GM19025 (cell line): ENCODE results near the gene KAT2B.
"Not testable (repeated sequence)": the region's sequence is repeated elsewhere in the genome, so short reads cannot be mapped to it uniquely, and the experiment has no call there.

Source experiments
- ATAC-seq: cut with Tn5 transposase; IDR thresholded peaks from one replicate; pipeline ENCODE4 v1.9.1; 2021; ENCODE audit warnings: mild to moderate bottlenecking, low read depth, moderate library complexity; ENCODE audit not compliant: unreplicated experiment

KAT2B gene

DNA sequence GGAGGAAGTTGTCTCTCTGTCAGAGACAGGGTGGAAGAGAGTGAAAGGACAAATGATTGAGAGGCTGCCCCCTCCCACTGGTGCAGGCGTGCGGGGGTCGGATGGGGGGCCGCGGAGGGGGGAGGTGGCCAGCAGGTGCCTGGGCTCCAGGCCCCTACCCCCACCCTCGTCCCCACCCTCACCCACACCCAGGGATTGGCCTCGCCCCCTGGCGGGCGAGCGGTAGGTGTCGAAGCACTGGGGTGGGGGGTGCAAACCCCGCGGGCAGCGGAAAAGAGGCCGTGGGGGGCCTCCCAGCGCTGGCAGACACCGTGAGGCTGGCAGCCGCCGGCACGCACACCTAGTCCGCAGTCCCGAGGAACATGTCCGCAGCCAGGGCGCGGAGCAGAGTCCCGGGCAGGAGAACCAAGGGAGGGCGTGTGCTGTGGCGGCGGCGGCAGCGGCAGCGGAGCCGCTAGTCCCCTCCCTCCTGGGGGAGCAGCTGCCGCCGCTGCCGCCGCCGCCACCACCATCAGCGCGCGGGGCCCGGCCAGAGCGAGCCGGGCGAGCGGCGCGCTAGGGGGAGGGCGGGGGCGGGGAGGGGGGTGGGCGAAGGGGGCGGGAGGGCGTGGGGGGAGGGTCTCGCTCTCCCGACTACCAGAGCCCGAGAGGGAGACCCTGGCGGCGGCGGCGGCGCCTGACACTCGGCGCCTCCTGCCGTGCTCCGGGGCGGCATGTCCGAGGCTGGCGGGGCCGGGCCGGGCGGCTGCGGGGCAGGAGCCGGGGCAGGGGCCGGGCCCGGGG lies at the start of gene KAT2B:
KAT2B (plus strand) TSS at position 682 of the 783 bp plus-strand sequence; CDS start at position 714, 32 bp downstream.
- ATAC-seq = peak; percentile 59

DNA sequence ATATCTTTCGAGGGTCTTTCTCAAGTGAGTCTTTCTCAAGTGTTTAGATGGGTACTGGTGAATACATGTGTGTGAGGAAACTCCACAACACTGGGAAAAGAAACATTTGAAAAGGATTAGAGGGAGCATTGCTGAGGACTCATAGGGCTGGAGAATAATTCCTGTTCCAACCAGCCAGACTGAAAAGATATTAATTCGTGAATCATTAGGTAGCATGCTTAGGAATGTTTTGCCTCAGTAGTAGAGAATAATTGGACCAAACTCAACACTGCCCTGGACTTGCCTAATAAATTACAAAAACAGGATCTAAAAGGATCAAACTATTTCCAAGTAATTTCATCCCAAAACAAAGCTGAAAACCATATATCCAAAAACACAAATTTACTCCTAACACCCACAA lies 45.5 kb upstream of the KAT2B start:
- ATAC-seq = no peak

DNA sequence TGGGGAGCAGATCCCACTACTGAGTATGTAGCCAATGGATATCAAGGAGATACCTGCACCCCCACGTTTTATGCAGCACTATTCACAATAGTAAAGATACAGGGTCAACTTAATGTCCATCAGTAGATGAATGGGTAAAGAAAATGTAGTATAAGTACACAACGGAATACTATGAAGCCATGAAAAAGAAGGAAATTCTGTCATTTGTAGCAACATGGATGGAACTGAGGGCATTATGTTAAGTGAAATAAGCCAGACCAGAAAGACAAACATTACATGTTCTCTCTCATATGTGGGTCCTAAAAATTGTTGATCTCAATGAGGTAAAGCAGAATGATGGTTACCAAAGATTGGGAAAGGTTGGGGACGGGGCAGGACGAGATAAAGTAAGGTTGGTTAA lies 42.7 kb upstream of the KAT2B start:
- no peak for ATAC-seq

DNA sequence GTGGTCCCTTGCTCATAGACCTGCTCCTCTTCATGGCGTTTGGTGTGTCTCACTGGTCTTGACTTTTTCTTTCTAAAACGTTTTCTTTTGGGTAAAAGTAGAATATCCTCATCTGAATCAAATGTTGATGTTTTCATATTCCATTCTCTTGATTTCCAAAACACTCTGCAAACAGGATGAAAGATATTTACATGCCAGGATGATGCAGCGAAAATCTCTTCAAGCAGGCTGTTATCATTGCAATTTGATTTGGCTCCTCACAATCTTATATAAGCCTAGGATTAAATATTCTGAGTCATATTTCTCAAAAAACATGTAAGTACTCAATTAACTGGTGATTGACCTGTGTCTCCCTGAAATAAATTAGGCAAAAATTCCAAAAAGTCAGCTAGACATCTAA lies 38.3 kb upstream of the KAT2B start:
- no peak for ATAC-seq

DNA sequence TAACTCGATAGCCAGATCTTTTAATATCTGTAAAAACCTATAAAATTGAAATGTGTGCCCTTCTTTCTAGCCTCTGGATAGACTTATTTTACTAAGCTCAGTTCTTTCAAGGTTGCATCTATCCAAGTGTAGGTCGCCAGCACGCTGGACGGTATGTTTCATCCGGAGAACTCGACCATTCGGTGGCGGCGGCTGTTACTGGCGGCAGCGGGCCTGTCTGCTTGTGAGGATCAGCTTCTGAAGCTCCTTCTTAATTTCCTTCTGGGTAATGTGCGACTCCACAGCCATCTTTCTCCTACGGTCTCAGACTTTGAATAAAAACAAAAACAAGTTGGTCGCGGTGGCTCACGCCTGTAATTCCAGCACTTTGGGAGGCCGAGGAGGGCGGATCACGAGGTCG lies 32.3 kb upstream of the KAT2B start:
- no peak for ATAC-seq

DNA sequence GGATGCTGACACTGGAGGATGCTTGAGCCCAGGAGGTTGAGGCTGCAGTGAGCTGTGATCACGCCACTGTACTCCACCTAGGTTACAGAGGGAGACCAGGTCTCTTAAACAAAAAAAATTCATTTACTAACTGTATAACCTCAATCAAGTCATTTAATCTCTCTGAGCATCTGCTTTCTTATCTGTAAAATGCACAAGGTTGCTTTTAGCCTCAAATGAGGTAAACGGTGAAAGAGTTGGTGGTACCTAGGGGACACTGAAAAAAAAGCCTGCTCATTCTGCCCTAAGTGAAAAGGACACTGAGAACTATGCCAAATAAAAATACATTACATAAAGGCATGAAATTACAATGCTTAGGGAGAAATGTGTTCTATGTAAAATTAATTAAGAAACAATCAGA lies 31.6 kb upstream of the KAT2B start:
- ATAC-seq = no peak

DNA sequence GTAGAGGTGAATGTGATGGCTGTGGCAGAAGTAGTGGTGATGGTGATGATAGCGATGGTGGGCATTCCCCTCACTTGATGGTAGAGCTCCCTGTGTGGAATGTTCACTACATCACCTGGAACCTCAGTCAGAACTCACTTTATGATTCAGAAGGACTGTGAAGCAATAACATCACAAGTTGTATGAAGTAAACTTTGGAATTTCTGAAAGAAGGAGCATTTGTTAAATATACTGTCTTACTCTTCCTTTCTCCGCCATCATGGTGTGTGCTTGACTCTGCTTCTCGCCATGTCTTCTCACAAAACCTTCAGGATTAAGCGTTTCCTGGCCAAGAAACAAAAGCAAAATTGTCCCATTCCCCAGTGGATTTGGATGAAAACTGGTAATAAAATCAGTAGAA lies 28.1 kb upstream of the KAT2B start, which contains the start of gene PP2D1:
PP2D1 (minus strand) TSS at position 101 of the 400 bp plus-strand sequence. CDS start 192 bp downstream, outside the sequence.
- no peak for ATAC-seq

DNA sequence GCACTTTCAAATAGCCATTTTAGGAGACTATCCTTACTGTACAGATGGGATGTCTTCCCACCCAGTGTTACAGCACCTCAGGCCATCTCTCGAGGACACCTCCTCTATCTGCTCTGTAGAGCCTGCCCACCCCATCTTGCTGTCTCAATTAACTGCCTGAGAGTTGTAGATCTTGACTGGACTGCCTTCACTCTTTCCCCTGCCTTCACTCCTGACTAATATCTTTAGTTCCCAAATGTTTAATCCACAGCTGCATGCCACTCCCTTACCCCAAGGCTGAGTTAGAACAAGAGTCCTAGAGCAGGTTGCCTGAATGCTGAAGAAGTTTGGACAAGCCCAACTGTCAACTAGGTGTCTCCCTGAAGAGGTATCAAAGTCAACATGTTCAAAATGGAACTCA lies 26.9 kb upstream of the KAT2B start:
- ATAC-seq = no peak

DNA sequence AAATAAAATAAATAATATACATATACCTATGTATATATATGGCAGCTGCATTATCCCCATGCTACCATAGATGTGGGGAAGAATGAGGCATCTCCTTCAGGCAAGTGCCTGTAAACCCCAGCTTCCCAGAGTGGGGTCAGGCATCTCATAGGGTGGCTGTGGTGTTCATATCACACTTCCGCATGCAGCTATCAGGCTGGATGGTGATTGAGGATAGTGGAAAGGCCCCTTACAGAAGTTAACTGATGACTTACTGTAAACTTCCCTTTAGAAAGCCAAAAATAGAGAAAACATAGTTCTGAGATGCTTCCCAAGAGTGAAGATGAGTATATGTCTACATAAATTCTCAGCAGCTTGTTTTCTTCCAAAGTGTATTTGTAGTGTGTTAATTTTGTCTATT lies 24.7 kb upstream of the KAT2B start:
- no peak for ATAC-seq

DNA sequence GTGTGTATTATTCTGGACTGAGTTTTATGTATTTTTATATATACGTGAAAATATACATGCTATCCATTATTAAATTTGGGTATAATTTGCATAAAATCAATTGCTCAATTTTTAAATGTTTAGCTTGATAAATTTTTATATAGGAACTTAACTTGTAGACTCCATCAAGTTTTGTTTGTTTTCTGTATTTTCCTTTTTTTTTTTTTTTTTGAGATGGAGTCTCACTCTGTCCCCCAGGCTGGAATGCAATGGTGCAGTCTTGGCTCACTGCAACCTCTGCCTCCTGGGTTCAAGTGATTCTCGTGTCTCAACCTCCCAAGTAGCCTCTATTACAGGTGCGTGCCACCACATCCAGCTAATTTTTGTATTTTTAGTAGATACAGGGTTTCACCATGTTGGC lies 24.2 kb upstream of the KAT2B start:
- ATAC-seq = not testable (repeated sequence)

DNA sequence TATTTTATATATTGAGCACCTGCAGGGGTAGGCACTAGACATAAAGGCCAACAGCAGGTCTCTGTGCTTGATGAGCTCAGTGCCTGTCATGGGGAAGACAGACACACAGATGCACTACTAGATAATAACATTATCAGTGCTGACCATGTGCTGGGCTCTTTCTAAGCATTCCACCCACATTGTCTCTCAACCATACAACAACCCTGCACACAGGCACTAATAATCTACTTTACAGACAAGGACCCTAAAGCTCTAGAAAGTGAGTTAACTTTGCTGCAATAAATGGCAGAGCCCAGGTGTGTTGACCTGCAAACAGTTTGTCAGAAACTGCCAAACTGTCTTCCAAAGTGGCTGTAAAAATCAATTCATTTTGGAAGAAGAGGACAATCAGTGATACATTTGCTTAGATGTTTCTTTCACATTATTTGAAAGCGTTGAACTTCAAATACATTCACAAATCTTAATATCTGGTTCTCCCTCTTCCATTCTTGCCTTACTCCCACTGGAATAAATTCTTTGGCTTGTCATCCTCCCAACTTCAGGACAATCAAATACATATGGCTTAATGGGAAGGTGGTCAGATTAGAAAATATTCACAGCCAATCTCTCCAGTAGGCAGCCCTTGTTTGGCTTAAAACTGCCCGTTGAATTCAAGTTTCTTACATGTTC lies 17.2 kb upstream of the KAT2B start:
- no peak for ATAC-seq

DNA sequence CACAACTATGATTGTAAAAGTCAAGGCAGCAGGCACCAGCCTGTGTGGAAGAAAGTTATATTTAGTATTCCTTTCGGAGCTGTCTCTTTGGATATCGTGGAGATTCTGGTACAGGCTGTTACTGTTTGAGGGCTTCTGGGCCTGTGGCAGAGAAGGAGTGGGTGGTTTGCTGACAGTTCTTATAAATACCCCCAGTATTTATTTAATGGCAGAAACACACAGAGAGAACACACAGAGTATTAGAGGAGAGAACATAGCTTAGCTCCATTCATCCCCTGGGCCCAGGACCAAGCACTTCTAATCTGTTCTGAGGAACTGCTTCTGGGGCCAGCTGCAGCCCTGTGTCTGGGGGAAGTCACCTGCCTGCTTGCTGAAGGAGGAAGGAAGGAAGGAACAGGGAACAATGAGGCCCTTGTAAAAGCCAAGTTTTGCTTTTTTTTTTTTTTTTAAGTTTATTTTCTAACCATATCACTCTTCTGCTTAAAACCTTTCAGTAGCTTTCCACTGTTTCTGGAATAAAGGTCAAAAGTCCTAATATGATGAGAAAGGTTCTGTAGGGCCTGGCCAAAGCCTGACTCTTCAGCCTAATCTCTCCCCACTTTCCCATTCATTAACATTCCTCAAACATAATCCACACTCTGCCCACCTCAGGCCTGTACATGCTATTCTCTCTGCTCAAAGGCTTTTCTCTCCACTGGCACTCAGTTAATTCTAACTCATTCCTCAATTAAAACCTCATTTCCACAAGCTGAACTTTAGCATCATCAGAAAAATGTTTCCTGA lies 16.4 kb upstream of the KAT2B start:
- ATAC-seq = no peak

DNA sequence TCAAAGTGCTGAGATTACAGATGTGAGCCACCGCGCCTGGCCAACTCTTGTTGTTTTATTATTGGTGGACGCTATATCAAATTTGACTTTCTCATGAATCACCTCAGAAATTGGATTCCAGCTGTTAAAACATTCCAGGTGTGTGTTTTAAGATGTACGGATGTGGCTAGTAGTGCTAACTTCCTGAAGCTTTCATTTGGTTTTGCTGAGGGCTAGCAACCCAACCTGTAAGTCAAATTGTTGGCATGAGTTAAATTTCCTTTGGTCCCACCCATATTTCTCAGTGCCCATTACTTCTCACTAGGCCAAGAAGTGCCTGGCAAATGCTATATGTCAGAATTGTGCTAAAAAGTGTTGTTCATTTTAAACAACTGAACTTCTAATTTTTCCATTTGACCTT lies 13.1 kb upstream of the KAT2B start:
- no peak for ATAC-seq

DNA sequence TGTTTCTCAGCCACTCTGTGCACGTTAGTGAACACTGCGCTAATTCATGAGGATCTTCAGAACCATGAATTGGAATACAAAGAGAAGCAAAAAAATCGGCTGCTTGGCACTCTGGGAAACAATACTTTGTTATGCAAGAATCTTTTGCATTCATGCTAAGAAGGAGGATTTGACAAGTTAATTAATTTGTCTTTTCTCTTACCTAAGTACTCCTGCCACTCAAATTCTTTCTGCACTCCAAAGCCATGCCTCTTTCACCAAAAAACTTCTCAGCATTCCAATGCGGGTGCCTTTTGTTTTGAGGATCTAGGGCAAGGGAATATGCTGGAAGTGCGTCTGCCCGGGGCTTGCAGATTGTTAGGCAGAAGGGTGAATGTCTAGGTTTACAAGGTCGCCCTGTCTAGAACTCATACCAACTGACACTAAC lies 11.3 kb upstream of the KAT2B start:
- no peak for ATAC-seq

DNA sequence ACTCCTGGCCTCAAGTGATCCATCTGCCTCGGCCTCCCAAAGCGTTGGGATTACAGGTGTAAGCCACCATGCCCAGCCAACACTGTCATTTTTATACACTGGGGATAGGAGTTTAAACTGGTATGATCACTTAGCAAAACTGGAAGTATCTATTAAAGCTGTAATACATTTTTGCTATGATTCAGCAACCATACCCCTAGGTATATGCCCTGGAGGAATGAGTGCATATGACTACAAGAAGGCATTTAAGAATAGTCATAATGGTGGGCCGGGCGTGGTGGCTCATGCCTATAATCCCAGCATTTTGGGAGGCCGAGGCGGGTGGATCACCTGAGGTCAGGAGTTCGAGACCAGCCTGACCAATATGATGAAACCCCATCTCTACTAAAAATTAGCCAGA lies 8.3 kb upstream of the KAT2B start:
- not testable (repeated sequence) for ATAC-seq

DNA sequence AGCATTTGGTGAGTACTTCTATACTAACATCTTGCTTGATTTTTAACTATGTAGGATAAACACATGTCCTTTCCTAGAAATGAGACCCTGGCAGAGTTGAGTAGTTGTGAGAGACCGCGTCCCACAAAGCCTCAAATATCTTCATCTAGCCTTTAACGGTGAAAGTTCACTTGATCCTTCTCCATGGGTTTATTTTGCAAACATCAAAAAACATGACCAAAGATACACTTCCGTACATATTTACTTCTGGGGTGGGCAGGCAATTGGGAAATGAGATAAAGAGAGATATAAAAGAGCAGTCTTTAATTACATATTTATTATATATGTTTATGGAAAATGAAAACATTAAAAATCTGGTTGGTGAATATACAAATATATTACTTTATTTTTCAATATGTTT lies 5.2 kb upstream of the KAT2B start:
- ATAC-seq = no peak

DNA sequence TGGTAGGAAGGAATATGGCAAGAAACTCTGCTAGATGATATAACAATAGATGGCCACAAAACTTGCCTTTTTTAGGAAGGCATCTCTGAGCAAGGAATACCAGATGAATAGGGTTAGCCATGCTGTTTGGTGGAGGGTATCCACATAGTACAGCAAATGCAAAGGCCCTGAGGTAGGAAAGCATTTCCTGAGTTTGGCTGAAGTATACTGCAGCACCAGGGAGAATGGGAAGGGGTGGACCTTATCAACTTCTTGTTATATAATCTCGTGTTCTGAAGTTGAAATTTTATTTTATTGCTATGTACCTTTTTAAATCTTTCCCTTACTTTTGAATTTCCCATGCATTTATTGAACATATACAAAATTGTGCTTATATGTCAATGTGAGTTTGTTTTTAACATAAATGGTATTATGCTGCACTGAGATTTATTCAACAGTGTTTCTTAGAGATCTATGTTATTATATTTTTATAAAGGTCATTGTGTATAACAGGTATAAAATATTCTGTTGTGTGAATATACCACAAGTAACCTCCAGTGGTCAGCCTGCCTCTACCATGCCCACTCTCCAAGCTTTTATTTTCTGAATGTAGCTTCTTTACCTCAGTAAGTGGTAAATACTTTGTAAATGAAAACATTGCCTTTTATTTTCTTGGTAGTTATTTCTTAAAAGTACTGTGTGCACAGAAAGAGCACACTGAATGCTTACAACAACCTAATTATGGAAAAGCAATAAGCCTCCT lies 2.8 kb upstream of the KAT2B start:
- no peak for ATAC-seq

DNA sequence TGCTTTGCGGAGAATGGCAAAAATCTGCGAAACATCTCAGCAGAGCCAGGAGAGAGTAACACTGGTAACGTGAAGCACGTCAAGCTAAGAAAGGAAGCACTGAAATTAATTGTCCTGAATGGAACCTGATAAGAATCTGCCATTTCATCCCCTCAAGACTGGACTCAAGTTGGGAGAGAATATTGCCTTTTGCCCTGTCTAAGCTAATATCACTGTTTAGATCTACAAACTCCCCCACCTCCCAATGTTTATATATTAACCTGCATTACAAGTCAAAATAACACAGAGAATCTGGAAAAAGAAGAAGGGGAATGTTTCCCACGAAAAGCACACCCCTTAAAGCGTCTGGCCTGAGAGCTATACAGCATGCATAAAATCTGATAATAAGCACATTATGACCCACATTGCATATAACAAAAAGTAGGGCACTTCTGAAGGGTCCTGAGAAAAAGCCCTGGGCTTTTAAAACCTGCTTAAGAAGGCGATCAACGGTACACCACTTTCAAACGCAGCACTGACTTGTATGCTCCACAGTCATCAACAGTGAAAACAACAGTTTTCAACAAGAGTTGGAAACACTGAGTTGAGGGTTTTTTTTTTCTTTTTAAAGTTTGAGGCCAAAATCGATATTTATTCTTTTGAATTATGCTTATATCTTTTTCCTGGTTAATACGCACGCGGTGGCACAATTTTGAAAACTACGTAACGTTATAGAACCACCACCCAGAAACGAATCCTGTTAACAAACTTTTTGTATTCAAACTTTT lies 1.4 kb upstream of the KAT2B start:
- ATAC-seq = no peak

DNA sequence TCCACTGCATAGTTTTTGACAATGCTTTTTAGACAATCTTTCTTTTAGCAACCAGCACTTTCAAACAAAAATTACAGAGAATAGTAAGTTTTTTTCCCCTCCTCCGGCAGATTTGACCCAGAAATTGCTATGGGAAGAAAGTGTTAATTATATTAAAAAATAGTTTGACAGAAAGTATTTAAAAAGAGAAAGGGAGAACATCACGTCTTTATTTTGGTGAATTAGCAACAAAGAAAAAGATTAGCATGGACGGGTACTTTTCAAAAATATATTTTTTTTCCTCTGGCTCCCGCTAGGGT lies 831 bp upstream of the KAT2B start:
- ATAC-seq = no peak
